Liver (tissue), 9 donors: Measurements from ENCODE around the gene TXNIP. TPM values are rescaled to one million over a fixed set of nuclear protein-coding genes. Genes with fewer than 3 reads are reported as not detected.
A peak's percentile ranks its signal among the peaks of the same experiment; 100 is the strongest.

Source experiments
- DNase-seq: peaks from one replicate; pipeline ENCODE4 v3.0.0-alpha.2; 2017; ENCODE audit warnings: low spot score
- H3K27ac ChIP-seq, 2 donors: one replicate each; pipeline ENCODE4 v1.7.0; 2013; ENCODE audit warnings: inconsistent platforms in 2 of 2, low read length in 2 of 2, control low read depth in 1 of 2, low read depth in 1 of 2, mild to moderate bottlenecking in 1 of 2
- H3K27me3 ChIP-seq, 4 donors: one replicate each; pipeline versions ENCODE4 v1.6.1 to v1.7.0; 2013; ENCODE audit warnings: low read length in 3 of 4, inconsistent platforms in 1 of 4, mild to moderate bottlenecking in 1 of 4, moderate library complexity in 1 of 4; ENCODE audit not compliant: control insufficient read depth in 4 of 4, insufficient read depth in 4 of 4
- H3K36me3 ChIP-seq, 4 donors: one replicate each; pipeline versions ENCODE4 v1.6.1 to v1.7.0; 2013; ENCODE audit warnings: low read length in 3 of 4, mild to moderate bottlenecking in 3 of 4, low read depth in 1 of 4, moderate library complexity in 1 of 4; ENCODE audit not compliant: control insufficient read depth in 4 of 4, insufficient read depth in 3 of 4
- H3K4me1 ChIP-seq, 4 donors: one replicate each; pipeline versions ENCODE4 v1.6.1 to v1.7.0; 2013; ENCODE audit warnings: low read length in 3 of 4, mild to moderate bottlenecking in 3 of 4, moderate library complexity in 1 of 4; ENCODE audit not compliant: control insufficient read depth in 4 of 4, insufficient read depth in 4 of 4
- H3K4me3 ChIP-seq, 3 donors: one replicate each; pipeline versions ENCODE4 v1.6.1 to v1.7.0; 2013; ENCODE audit warnings: low read length in 3 of 3, control low read depth in 1 of 3, low read depth in 1 of 3, mild to moderate bottlenecking in 1 of 3
- H3K9ac ChIP-seq, 2 donors: one replicate each; pipeline ENCODE4 v1.7.0; 2013; ENCODE audit warnings: low read length in 2 of 2, mild to moderate bottlenecking in 2 of 2, moderate library complexity in 2 of 2, control low read depth in 1 of 2, low read depth in 1 of 2
- H3K9me3 ChIP-seq, 4 donors: one replicate each; pipeline versions ENCODE4 v1.6.1 to v1.7.0; 2013; ENCODE audit warnings: low read length in 3 of 4; ENCODE audit not compliant: control insufficient read depth in 4 of 4
- ATF3 ChIP-seq: IDR thresholded peaks from 2 replicates; pipeline ENCODE4 v1.6.1; 2016; ENCODE audit warnings: antibody characterized with exemption
- EGR1 ChIP-seq, 2 donors: IDR thresholded peaks; 2 replicates each; pipeline ENCODE4 v1.6.1; 2016 to 2018; ENCODE audit warnings: antibody characterized with exemption in 2 of 2, low read depth in 2 of 2
- FOXA1 ChIP-seq: IDR thresholded peaks from 2 replicates; pipeline ENCODE4 v1.6.1; 2016; ENCODE audit warnings: antibody characterized with exemption
- FOXA2 ChIP-seq: IDR thresholded peaks from 2 replicates; pipeline ENCODE4 v1.6.1; 2016; ENCODE audit warnings: antibody characterized with exemption
- GABPA ChIP-seq, 2 donors: IDR thresholded peaks in 1 of 2; conservative IDR thresholded peaks in 1 of 2; 2 replicates each; pipeline ENCODE4 v1.6.1; 2016; ENCODE audit warnings: antibody characterized with exemption in 2 of 2, mild to moderate bottlenecking in 1 of 2, moderate library complexity in 1 of 2
- HNF4A ChIP-seq, 2 donors: conservative IDR thresholded peaks; 2 replicates each; pipeline ENCODE4 v1.6.1; 2016; ENCODE audit warnings: antibody characterized with exemption in 2 of 2, mild to moderate bottlenecking in 2 of 2
- HNF4G ChIP-seq: IDR thresholded peaks from 2 replicates; pipeline ENCODE4 v1.6.1; 2016; ENCODE audit warnings: antibody characterized with exemption
- JUND ChIP-seq, 2 donors: IDR thresholded peaks; 2 replicates each; pipeline ENCODE4 v1.6.1; 2016; ENCODE audit warnings: antibody characterized with exemption in 2 of 2
- MAX ChIP-seq: IDR thresholded peaks from 2 replicates; pipeline ENCODE4 v1.6.1; 2016; ENCODE audit warnings: antibody characterized with exemption
- NR2F2 ChIP-seq: IDR thresholded peaks from 2 replicates; pipeline ENCODE4 v1.6.1; 2016; ENCODE audit warnings: antibody characterized with exemption
- RAD21 ChIP-seq, 2 donors: IDR thresholded peaks; 2 replicates each; pipeline ENCODE4 v1.6.1; 2016; ENCODE audit warnings: antibody characterized with exemption in 2 of 2, mild to moderate bottlenecking in 2 of 2
- RXRA ChIP-seq, 2 donors: IDR thresholded peaks; 2 replicates each; pipeline ENCODE4 v1.6.1; 2017 to 2018; ENCODE audit warnings: antibody characterized with exemption in 2 of 2, mild to moderate bottlenecking in 1 of 2
- SP1 ChIP-seq: IDR thresholded peaks from 2 replicates; pipeline ENCODE4 v1.6.1; 2018; ENCODE audit warnings: antibody characterized with exemption, mild to moderate bottlenecking
- TAF1 ChIP-seq: conservative IDR thresholded peaks from 2 replicates; pipeline ENCODE4 v1.6.1; 2016; ENCODE audit warnings: antibody characterized with exemption, mild to moderate bottlenecking
- YY1 ChIP-seq: IDR thresholded peaks from 2 replicates; pipeline ENCODE4 v1.6.1; 2016; ENCODE audit warnings: antibody characterized with exemption, mild to moderate bottlenecking
- WGBS: extraction: QIAGEN DNeasy Blood & Tissue Kit; methylation state at CpG from one replicate; pipeline ENCODE4 v1.1.7; 2013; 5-methylcytosine and 5-hydroxymethylcytosine counted together
- polyA plus RNA-seq, 2 donors: library from polyadenylated mRNA; stranded (reverse) in 1 of 2; unstranded in 1 of 2; fragments of 200-250 nt in 1 of 2; fragments of >200 nt in 1 of 2; fragmentation: Nextera tagmentation in 1 of 2; extraction: Ambion mirVana in 1 of 2; gene quantifications; one replicate each; pipeline versions ENCODE4 v1.2.1 to v1.2.3, GENCODE V29; 2013 to 2015
- total RNA-seq, 2 donors: library from RNA; depleted of rRNA; stranded (reverse); fragments of >200 nt; gene quantifications; one replicate each; pipeline ENCODE4 v1.2.3, GENCODE V29; 2014
- TF ChIP-seq, protein P1 (sequence below): IDR thresholded peaks from 2 replicates; pipeline ENCODE4 v1.6.1; 2016; ENCODE audit warnings: antibody characterized with exemption, mild to moderate bottlenecking
- TF ChIP-seq, protein P2 (sequence below): IDR thresholded peaks from 2 replicates; pipeline ENCODE4 v1.6.1; 2016; ENCODE audit warnings: antibody characterized with exemption
- TF ChIP-seq, protein P3 (sequence below): fragments of 150-350 bp; IDR thresholded peaks from 2 replicates; pipeline ENCODE4 v1.5.1; 2017; ENCODE audit warnings: improper control_type of control experiment, low read depth, low read length; ENCODE audit not compliant: missing input control
- donor health status: healthy.
- donor health status: healthy.
- donor health status: healthy.
- donor health status: healthy.
- donor health status: healthy.

The TXNIP gene
- total and polyA plus RNA-seq, 4 donors, result 53.8 to 223 (median 92.0) TPM

GRCh38 chr1:145952903-145953302 is 43.5 kb downstream of the TXNIP start:
- no peaks in the 10 kb centered on the region for H3K27me3 ChIP-seq
- H3K27ac ChIP-seq, result no peak overlapping the region
- no peaks in the 10 kb centered on the region for H3K9me3 ChIP-seq
- no peak overlapping the region for H3K9ac ChIP-seq
- H3K4me1 ChIP-seq, result peaks cover 8 to 34% (median 28%) of the 10 kb centered on the region in 4 donors
- DNase-seq, result no peak
- no peaks in the 10 kb centered on the region for H3K36me3 ChIP-seq
- 98% methylated on average over 3 of the region's 3 CpGs for WGBS
- no peak overlapping the region for H3K4me3 ChIP-seq
- TF ChIP-seq YY1 (no peak), ATF3 (no peak), HNF4A (conservative IDR thresholded peaks at IDR 0.05) (no peak)

- H3K4me1 ChIP-seq, result peaks cover 8 to 26% (median 22%) of the 10 kb centered on the region in 4 donors
- H3K27me3 ChIP-seq, result no peaks in the 10 kb centered on the region
- peaks cover 0 to 1% (median 0%) of the 10 kb centered on the region in 4 donors for H3K36me3 ChIP-seq
- H3K9ac ChIP-seq, result no peak overlapping the region
- H3K4me3 ChIP-seq, result no peak overlapping the region
- H3K27ac ChIP-seq, result no peak overlapping the region
- WGBS, result 48% methylated on average over 1 of the region's 1 CpG
- peak; percentile 21 for TF ChIP-seq YY1
- no peak for TF ChIP-seq SP1
- H3K9me3 ChIP-seq, result no peaks in the 10 kb centered on the region
- DNase-seq, result no peak
Observed at GRCh38 chr1:145951526-145951925, 44.9 kb downstream of the TXNIP start.

GRCh38 chr1:145949219-145949618 is 47.2 kb downstream of the TXNIP start:
- DNase-seq, result no peak
- H3K27ac ChIP-seq, result no peak overlapping the region
- no peak overlapping the region for H3K9ac ChIP-seq
- no peak for TF ChIP-seq RAD21 (IDR thresholded peaks at IDR 0.05)
- TF ChIP-seq, protein P1, sequence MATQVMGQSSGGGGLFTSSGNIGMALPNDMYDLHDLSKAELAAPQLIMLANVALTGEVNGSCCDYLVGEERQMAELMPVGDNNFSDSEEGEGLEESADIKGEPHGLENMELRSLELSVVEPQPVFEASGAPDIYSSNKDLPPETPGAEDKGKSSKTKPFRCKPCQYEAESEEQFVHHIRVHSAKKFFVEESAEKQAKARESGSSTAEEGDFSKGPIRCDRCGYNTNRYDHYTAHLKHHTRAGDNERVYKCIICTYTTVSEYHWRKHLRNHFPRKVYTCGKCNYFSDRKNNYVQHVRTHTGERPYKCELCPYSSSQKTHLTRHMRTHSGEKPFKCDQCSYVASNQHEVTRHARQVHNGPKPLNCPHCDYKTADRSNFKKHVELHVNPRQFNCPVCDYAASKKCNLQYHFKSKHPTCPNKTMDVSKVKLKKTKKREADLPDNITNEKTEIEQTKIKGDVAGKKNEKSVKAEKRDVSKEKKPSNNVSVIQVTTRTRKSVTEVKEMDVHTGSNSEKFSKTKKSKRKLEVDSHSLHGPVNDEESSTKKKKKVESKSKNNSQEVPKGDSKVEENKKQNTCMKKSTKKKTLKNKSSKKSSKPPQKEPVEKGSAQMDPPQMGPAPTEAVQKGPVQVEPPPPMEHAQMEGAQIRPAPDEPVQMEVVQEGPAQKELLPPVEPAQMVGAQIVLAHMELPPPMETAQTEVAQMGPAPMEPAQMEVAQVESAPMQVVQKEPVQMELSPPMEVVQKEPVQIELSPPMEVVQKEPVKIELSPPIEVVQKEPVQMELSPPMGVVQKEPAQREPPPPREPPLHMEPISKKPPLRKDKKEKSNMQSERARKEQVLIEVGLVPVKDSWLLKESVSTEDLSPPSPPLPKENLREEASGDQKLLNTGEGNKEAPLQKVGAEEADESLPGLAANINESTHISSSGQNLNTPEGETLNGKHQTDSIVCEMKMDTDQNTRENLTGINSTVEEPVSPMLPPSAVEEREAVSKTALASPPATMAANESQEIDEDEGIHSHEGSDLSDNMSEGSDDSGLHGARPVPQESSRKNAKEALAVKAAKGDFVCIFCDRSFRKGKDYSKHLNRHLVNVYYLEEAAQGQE, result no peak
- TF ChIP-seq RXRA (IDR thresholded peaks at IDR 0.05), result no peak
- TF ChIP-seq HNF4G, result no peak
- TF ChIP-seq YY1, result no peak
- TF ChIP-seq, protein P2, sequence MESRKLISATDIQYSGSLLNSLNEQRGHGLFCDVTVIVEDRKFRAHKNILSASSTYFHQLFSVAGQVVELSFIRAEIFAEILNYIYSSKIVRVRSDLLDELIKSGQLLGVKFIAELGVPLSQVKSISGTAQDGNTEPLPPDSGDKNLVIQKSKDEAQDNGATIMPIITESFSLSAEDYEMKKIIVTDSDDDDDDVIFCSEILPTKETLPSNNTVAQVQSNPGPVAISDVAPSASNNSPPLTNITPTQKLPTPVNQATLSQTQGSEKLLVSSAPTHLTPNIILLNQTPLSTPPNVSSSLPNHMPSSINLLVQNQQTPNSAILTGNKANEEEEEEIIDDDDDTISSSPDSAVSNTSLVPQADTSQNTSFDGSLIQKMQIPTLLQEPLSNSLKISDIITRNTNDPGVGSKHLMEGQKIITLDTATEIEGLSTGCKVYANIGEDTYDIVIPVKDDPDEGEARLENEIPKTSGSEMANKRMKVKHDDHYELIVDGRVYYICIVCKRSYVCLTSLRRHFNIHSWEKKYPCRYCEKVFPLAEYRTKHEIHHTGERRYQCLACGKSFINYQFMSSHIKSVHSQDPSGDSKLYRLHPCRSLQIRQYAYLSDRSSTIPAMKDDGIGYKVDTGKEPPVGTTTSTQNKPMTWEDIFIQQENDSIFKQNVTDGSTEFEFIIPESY, result no peak
- no peak for TF ChIP-seq TAF1
- TF ChIP-seq, protein P3, sequence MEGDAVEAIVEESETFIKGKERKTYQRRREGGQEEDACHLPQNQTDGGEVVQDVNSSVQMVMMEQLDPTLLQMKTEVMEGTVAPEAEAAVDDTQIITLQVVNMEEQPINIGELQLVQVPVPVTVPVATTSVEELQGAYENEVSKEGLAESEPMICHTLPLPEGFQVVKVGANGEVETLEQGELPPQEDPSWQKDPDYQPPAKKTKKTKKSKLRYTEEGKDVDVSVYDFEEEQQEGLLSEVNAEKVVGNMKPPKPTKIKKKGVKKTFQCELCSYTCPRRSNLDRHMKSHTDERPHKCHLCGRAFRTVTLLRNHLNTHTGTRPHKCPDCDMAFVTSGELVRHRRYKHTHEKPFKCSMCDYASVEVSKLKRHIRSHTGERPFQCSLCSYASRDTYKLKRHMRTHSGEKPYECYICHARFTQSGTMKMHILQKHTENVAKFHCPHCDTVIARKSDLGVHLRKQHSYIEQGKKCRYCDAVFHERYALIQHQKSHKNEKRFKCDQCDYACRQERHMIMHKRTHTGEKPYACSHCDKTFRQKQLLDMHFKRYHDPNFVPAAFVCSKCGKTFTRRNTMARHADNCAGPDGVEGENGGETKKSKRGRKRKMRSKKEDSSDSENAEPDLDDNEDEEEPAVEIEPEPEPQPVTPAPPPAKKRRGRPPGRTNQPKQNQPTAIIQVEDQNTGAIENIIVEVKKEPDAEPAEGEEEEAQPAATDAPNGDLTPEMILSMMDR, result no peak
- TF ChIP-seq HNF4A (conservative IDR thresholded peaks at IDR 0.05), result no peak
- TF ChIP-seq SP1, result no peak
- TF ChIP-seq ATF3, result no peak
- no peak for TF ChIP-seq FOXA2
- no peak for TF ChIP-seq NR2F2
- no peak for TF ChIP-seq EGR1 (IDR thresholded peaks at IDR 0.05; ENCODE audit: low read depth in 2 of 2)
- TF ChIP-seq MAX, result no peak
- TF ChIP-seq GABPA (IDR thresholded peaks at IDR 0.05 in 1 of 2, conservative IDR thresholded peaks at IDR 0.05 in 1 of 2), result no peak
- no peak for TF ChIP-seq FOXA1
- no peak for TF ChIP-seq JUND (IDR thresholded peaks at IDR 0.05)
- H3K27me3 ChIP-seq, result no peaks in the 10 kb centered on the region
- H3K9me3 ChIP-seq, result no peaks in the 10 kb centered on the region
- H3K4me1 ChIP-seq, result peaks cover 0 to 6% (median 2%) of the 10 kb centered on the region in 4 donors
- peaks cover 0 to 2% (median 0%) of the 10 kb centered on the region in 4 donors for H3K36me3 ChIP-seq
- WGBS, result 96% methylated on average over 4 of the region's 4 CpGs
- H3K4me3 ChIP-seq, result no peak overlapping the region
